Peyer's patch (tissue), 4 donors: Measurements from ENCODE around the gene ITGAE.

Experiments
- POLR2A ChIP-seq, 2 donors: fragments of 450-650 bp; IDR thresholded peaks; one replicate each; pipeline ENCODE4 v1.5.1; 2017; ENCODE audit warnings: antibody characterized with exemption in 2 of 2, mild to moderate bottlenecking in 2 of 2, moderate library complexity in 2 of 2
- TF ChIP-seq, protein P1 (sequence below), 6 experiments: fragments of 450-650 bp in 4 of 6; fragments of 200-600 bp in 2 of 6; sonication (generic) in 1 of 6; IDR thresholded peaks; one replicate each; pipeline ENCODE4 v1.5.1; 2017 to 2019; ENCODE audit warnings: antibody characterized with exemption in 6 of 6, mild to moderate bottlenecking in 3 of 6, moderate library complexity in 1 of 6

DNA sequence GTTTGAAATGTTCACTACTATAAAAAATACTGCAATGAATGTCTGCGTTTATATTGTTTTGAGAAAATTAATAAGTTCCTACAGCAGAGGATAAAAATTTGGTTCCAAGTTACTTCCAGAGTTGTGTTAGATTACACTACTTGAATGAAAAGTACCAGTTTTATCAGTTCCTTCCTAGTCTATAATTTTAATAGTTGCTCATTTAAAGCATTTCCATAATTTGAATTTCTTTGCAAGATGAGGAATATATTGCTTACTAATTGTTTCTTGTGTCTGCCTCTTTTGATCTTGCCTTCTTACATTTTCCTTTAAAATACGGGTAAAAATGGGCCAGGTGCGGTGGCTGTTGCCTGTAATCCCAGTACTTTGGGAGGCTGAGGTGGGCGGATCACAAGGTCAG is 128.4 kb downstream of the ITGAE start:
- TF ChIP-seq, protein P1, sequence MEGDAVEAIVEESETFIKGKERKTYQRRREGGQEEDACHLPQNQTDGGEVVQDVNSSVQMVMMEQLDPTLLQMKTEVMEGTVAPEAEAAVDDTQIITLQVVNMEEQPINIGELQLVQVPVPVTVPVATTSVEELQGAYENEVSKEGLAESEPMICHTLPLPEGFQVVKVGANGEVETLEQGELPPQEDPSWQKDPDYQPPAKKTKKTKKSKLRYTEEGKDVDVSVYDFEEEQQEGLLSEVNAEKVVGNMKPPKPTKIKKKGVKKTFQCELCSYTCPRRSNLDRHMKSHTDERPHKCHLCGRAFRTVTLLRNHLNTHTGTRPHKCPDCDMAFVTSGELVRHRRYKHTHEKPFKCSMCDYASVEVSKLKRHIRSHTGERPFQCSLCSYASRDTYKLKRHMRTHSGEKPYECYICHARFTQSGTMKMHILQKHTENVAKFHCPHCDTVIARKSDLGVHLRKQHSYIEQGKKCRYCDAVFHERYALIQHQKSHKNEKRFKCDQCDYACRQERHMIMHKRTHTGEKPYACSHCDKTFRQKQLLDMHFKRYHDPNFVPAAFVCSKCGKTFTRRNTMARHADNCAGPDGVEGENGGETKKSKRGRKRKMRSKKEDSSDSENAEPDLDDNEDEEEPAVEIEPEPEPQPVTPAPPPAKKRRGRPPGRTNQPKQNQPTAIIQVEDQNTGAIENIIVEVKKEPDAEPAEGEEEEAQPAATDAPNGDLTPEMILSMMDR (IDR thresholded peaks at IDR 0.05), result no peak
- TF ChIP-seq POLR2A (IDR thresholded peaks at IDR 0.05), result no peak
